CD4-positive, alpha-beta T cell treated with Interleukin-1 beta for 1 hour (primary cell): Measurements from ENCODE around the gene MARF1.
"Not testable (repeated sequence)": the region's sequence is repeated elsewhere in the genome, so short reads cannot be mapped to it uniquely, and the experiment has no call there.

Experiments
- DNase-seq, 2 donors: peaks; one replicate each; pipeline ENCODE4 v3.0.0-alpha.2; 2020 to 2022

MARF1 gene

DNA sequence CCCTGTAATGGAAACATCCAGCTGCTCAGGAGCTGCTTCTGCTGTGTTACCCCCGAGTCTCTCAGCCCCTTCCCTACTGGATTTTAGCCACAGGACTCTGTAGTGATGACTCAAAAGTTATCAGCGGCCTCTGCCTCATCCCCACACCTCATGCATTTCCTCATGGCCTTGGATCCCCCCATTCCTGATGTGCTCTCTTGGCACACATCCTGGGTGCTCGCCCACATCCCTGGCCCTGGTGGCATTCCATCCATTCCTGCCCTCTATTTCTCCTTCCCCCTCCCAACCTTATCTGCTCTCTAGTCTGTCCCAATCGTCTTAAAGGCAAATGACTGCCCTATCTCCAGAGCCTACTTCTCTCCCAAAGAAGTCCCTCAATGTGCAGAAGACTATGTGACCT, 24.6 kb downstream of the MARF1 start:
- no peak for DNase-seq

GRCh38 chr16:15617901-15618300, 25.1 kb downstream of the MARF1 start:
- no peak for DNase-seq

DNA sequence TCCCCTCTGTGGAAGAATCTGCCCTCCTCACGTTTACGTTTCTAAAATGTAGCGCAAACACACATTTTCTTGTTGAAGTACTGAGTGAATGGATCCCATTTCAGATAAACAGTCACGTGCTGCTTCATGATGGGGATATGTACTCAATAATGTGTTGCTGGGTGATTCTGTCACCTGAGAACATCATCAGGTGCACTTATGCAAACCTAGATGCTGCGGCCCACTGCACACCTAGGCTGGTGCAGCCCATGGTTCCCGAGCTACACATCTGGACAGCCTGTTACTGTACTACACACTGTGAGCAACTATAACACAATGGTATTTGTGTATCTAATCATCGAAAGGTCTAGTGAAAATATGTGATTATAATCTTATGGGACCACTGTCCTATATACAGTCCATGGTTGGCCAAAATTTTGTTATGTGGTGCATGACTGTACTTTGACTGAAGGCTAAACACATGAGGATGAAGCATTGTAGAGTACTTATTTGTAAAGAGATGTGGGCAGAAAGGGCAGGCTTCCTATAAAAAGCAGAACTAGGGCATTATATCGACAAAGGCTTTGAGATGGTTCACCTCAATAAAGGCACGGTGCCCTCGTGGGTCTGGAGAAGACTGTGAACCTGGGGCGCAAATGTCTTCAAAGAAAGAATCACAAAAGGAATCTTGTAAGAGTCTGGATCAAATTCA, 26.3 kb downstream of the MARF1 start:
- no peak for DNase-seq

GRCh38 chr16:15616012-15616411, 26.9 kb downstream of the MARF1 start:
- DNase-seq, result no peak

DNA sequence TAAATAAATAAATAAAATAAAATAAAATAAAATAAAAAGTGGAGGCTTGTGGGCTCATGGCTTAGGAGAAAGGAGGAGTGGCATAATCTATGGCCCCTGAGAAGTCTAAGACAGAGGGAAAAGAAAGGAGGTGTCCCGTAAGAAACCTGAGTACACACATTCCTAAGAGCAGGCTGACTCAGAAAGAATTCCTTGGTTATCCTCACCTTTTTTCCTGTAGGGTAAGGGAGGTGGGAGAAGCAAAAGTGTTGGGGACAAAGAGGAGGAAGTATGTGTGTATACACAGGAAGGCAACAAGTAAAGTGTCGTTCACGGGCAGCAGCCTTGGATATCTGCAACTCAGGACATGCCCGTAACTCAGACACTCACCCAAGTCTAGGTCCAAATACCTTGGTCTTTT, 29.3 kb downstream of the MARF1 start:
- DNase-seq, result no peak

- no peak for DNase-seq
Measured at GRCh38 chr16:15611610-15612009, 31.3 kb downstream of the MARF1 start.

GRCh38 chr16:15610369-15610871, 32.5 kb downstream of the MARF1 start:
- DNase-seq, result no peak

GRCh38 chr16:15609286-15609649, 33.7 kb downstream of the MARF1 start:
- DNase-seq, result no peak

DNA sequence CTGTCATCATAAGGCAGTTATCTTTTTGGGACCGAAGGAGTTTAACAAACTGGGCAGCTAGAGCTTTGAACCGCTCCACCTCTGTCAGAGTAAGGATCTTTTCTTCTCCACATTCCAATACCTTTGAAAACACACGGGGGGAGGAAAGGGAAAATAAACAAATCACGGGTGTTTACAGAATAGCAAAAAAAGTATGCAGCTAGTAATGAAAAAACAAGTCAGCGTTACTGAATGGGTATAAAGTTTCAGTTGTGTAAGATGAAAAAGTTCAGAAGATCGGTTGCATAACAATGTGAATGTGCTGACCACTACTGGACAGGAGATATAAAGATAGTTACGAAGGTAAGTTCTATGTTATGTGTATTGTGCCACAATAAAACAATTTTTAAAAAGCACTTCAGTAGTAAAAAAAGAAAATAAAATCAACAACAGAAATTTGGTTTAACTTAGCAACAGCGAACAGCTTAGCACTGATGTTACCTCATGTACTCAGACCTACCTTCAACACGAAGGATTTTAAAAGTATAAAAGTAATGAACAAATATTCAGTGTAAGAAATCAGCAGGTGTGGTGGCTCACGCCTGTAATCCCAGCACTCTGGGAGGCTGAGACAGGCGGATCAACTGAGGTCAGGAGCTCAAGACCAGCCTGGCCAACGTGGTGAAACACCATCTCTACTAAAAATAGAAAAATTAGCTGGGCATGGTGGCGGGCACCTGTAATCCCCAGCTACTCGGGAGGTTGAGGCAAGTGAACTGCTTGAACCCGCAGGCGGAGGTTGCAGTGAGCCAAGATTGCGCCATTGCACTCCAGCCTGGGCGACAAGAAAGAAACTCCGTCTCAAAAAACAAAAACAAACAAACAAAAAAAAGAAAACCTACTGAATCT, 34.3 kb downstream of the MARF1 start:
- no peak for DNase-seq

DNA sequence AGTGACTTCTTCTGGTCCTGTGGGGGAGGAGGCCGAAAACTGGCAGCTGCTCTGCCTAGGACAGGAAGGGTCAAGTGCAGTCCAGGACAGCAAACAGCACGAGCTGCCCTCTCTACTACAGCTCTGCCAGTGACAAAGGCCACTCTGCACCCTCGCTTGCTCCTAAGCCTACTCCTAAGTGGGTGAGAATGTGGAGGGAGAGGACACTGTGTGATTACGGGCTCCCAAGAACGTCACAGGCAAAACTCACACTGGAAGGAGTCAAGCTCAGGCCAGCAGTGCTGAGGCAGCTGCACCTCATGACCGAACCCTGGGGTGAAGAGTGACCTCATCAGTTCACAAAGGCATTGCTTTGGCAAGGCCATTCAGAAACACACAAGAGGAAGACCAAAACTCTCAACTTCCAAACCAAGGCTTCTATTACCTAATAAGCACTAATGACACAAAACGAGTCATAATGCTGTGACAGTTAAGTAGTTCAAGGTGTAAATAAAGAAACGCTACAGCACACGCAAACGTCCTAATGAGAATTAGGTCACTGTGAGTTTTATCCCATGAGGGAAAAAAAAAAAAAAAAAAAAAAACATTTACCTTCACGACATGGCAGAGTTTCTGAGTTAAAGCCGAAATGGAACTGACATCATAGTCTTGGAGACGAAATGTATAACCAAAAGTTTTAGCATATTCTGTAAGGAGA, 35.1 kb downstream of the MARF1 start:
- peak in 1 of 2 donors; percentile 45 for DNase-seq

DNA sequence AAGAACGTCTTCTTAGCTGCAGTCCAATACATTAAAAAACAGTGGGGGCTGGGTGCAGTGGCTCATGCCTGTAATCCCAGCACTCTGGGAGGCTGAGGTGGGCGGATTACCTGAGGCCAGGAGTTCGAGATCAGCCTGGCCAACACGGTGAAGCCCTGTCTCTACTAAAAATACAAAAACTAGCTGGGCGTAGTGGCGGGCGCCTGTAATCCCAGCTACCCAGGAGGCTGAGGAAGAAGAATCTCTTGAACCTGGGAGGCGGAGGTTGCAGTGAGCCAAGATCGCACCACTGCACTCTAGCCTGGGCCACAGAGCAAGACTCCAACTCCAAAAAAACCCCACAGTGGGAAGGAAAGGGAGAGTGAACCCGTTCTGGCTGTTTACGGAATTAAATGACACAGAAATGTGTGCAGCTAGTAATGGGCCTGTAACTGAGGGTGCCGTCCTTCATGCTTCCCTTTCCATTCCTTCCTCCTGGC, 35.7 kb downstream of the MARF1 start:
- DNase-seq, result not testable (repeated sequence)

GRCh38 chr16:15606518-15607220, 36.3 kb downstream of the MARF1 start:
- no peak for DNase-seq

DNA sequence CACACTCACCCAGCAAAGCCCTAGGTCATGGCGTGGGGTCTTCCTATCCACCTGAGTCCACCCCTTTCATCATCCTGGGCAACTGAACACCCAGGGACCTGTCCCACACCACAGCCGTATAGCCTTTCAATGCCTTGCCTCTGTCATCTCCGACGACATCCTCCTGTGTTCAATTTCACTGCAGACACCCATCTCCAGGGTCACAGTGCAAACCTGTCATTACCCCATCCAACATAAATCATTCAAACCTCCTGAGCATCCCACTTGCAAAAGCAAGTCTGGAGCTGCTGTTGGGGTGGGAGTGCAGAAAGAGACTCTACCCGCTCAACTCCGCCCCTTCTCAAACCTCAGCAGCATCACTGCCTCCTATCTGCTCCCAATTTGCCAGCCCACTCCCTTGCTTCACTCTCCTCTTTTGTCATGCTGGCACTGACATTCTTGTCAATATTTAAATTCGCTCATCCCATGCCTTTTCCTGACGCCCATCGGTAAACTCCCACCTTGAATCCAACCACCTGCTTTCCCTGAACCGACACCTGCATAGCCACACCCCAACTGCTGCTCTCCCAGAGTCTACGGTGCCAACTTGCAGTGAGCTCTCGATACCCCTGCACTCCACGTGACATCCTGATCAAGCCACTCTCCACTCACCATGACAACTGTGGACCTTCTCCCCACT, 37.0 kb downstream of the MARF1 start:
- no peak for DNase-seq

DNA sequence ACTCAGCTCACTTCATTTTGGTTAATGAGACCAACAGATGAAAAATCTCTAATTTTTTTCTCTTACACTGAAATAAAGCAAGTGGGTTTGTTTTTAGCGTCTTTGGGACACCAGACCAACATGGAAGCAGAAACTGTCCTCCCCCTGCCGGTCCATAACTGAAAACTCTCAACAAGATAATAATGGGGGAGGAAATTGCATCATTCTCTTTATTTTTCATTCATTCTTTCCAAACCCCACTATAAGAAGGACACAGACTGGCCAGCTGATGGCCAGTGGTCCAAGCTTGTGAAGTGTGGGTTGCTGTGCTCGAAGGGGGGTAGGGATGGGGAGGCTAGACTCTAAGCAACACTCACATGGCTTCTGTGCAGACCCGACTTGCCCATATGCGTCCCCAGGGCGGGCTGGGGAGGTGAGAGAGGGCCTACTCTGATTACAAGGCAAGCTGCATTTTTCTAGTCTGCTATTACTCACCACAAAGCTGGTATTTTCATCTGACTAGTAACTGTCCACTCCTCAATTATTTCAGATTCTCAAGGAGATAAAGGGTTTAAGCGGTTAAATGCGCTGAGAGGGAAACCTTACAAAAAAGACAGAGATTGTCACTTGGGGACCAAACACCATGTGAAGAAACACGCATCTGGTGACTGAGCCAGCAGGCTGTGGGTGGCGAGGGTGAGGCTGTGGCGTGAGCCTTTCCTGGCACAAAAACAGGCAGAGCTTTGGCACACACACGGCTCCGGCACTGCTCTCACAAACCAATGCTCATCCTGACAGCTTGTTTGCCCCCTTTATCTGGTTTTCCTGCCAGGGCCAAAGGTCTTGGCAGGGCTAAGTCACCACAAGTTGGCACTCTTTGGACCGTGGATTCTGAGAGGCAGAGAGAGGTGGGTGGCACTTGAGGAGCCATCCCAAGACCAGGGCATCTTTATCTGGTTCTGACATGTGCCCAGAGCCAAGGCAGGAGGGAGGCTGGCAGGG, 38.2 kb downstream of the MARF1 start:
- DNase-seq, result no peak

GRCh38 chr16:15602285-15603044, 40.5 kb downstream of the MARF1 start:
- no peak for DNase-seq

- DNase-seq, result no peak
Measured at GRCh38 chr16:15601212-15601879, 41.6 kb downstream of the MARF1 start.

DNA sequence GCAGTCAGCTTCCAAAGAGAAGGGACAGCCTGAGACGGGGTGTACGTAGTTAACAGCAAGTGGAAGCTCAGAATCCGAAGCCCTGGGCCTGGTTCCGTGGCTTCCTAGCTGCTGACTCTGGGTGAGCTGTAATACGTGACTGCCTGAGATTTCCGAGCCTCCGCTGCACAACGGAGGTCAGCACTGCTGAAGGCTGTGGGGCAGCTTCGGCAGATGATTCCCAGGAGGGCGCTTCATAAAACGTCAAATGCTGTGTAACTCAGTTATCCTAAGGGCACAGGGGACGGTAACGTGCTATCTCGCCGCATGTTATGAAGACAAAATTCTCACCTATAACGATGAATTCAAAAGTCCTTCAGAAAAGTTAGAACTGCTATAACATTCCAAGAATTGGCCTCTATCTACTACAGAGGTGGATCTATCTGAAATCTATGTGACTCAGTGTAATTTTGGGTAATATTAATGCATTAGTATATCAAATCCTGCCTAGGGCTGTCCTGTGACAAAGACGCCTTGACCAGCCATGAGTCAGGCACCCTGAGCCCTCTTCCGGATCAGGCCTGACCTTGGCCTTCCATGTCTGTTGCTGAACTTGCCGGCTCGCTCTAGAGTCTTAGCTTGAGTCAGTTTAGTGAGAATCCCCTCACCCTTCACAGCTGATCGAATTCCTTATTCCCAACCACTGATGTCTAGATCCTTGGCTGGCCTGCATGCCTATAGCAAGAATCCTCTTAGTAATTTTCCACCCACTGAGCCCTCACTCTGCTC, 43.5 kb downstream of the MARF1 start:
- no peak for DNase-seq

DNA sequence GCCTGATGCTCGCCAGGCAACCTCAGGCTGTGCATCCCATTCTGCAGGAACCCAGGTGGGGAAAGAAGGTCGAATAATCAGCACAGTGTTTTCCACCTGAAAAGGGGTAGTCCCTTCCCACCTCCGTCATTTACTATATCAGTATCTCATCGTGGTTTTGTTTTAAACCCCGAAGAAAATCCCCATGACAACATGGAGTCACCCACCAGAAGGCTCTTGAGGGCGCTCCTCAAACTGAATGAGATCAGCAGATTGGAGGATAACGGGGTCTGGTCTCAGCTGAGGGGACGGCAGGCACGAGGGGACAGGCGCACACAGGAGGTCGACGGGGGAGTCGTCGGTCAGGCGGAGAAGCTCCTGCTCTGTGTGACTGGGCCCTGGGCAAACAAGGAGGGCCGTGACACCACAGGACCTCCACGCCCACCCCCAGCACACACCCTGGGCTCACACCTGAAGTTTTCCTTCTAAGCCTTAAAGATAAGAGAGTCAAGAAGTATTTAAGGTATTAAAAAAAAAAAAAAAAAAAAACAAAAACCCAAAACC, 44.2 kb downstream of the MARF1 start:
- DNase-seq, result no peak
